ENCODE measurements around the gene IVNS1ABP. TPM values are rescaled to one million over a fixed set of nuclear protein-coding genes. Genes with fewer than 3 reads are reported as not detected.
A peak's percentile ranks its signal among the peaks of the same experiment; 100 is the strongest.

The IVNS1ABP gene
- total and polyA plus RNA-seq, 9 of the 15 experiments (the other 6 are each of a cell fraction or from before 2014, with no cell fraction given) = 30.6 to 126 (median 77.7) TPM

DNA sequence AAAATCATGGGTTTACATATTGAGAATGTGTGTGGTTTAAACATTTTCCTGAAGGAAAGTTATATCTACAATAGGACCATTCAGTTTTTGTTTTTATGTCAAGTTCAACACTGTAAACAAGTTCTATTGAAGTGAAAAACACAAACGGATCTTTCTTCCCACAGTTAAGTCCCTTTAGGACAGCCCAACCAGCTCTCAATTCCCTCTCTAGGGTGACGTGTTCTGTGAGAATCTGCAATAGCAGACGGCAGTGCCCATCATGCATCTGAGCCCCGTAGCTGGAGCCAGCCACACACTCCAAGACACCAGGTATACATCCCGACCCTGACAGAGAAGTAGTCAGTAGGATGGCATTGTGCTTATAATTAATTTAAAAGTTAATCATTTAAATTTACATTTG lies 26.3 kb upstream of the IVNS1ABP start (continued):
- no peak for TF ChIP-seq ZNF174 (CRISPR knock-in tag; IDR thresholded peaks at IDR 0.05)
- no peak for TF ChIP-seq NCOA2 (IDR thresholded peaks at IDR 0.05; ENCODE audit: partially characterized antibody in 2 of 2)
- TF ChIP-seq HIVEP1 (CRISPR knock-in tag; IDR thresholded peaks at IDR 0.05) = no peak
- no peak for TF ChIP-seq ZNF253 (CRISPR knock-in tag; conservative IDR thresholded peaks at IDR 0.05)
- no peak for TF ChIP-seq NFATC3 (IDR thresholded peaks at IDR 0.05)
- TF ChIP-seq ZNF124 (CRISPR knock-in tag; IDR thresholded peaks at IDR 0.05) = no peak
- TF ChIP-seq, protein P1, sequence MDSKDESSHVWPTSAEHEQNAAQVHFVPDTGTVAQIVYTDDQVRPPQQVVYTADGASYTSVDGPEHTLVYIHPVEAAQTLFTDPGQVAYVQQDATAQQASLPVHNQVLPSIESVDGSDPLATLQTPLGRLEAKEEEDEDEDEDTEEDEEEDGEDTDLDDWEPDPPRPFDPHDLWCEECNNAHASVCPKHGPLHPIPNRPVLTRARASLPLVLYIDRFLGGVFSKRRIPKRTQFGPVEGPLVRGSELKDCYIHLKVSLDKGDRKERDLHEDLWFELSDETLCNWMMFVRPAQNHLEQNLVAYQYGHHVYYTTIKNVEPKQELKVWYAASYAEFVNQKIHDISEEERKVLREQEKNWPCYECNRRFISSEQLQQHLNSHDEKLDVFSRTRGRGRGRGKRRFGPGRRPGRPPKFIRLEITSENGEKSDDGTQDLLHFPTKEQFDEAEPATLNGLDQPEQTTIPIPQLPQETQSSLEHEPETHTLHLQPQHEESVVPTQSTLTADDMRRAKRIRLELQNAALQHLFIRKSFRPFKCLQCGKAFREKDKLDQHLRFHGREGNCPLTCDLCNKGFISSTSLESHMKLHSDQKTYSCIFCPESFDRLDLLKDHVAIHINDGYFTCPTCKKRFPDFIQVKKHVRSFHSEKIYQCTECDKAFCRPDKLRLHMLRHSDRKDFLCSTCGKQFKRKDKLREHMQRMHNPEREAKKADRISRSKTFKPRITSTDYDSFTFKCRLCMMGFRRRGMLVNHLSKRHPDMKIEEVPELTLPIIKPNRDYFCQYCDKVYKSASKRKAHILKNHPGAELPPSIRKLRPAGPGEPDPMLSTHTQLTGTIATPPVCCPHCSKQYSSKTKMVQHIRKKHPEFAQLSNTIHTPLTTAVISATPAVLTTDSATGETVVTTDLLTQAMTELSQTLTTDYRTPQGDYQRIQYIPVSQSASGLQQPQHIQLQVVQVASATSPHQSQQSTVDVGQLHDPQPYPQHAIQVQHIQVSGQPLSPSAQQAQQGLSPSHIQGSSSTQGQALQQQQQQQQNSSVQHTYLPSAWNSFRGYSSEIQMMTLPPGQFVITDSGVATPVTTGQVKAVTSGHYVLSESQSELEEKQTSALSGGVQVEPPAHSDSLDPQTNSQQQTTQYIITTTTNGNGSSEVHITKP (IDR thresholded peaks at IDR 0.05; ENCODE audit: partially characterized antibody) = no peak

DNA sequence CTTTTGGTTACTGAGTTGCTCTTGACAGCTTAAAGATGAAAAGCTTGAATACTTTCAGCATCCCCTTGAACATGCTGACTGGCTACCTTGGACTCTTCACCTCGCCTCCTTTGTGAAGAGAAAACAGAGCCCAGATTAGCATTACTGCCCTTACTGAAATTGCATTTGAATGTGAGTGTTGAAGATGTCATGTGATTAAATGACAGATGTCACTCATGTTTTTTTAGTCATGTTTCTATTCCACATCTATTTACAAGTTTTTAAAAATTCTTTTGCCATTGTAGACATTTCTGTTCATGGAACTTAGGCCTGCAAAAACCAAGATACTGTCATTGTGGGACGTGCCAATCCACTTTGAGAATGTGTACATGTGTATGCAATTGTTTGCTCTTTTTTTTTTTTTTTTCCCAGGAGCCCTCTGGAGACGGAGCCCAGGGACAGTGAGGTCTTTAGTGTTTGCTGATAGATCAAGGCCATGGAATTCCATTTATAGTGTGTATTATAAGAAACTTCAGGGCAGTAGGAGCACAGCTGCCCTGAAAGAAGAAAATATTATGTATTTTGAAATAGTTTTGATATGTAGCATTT lies 25.7 kb upstream of the IVNS1ABP start:
- Histone ChIP-seq H4K20me1 (replicated peaks; ENCODE audit: control insufficient read depth, insufficient read depth, low read length) (no peaks in the 10 kb centered on the region), H3K79me2 (ENCODE audit: control insufficient read depth, insufficient read depth, low read length) (no peaks in the 10 kb centered on the region), H3K27me3 (ENCODE audit: control insufficient read depth in 2 of 2, insufficient read depth in 2 of 2, low read length in 2 of 2) (no peaks in the 10 kb centered on the region), H3K9me1 (ENCODE audit: control insufficient read depth, insufficient read depth, low read length) (no peaks in the 10 kb centered on the region), H3K4me3 (no peak overlapping the region), H3K36me3 (ENCODE audit: control insufficient read depth, insufficient read depth, low read length) (no peaks in the 10 kb centered on the region), H3K9ac (ENCODE audit: insufficient read depth in 1 of 2, low read depth in 2 of 2, low read length in 2 of 2) (no peak overlapping the region), H3K27ac (ENCODE audit: extremely low read depth, low read depth, low read length) (no peak overlapping the region), H3K4me1 (replicated peaks in 1 of 2; ENCODE audit: control insufficient read depth in 2 of 2, insufficient read depth in 2 of 2, low read length in 2 of 2) (no peaks in the 10 kb centered on the region; a peak in 1 of 5 replicates), H2AFZ (ENCODE audit: low read depth, low read length) (no peak overlapping the region; the same call in 1 of the 2 replicates), H3K4me2 (ENCODE audit: insufficient read depth, low read length) (no peak overlapping the region), H3K9me3 (replicated peaks; ENCODE audit: control insufficient read depth, insufficient read depth, low read depth, low read length) (no peaks in the 10 kb centered on the region)
- no TSS peak for BruUV-seq (replicated peaks)
- intact Hi-C loops (cut with micrococcal nuclease) (no loop called here), in situ Hi-C loops (cut with MboI) (no loop called here)
- 36% methylated on average over 3 of the region's 3 CpGs for WGBS (ENCODE audit: insufficient coverage, low coverage, missing lambda C conversion rate)
- ChIA-PET POLR2A (no interaction called here), CTCF (ENCODE audit: low intra/inter-chr PET ratio) (no interaction called here)
- TF ChIP-seq, protein P2, sequence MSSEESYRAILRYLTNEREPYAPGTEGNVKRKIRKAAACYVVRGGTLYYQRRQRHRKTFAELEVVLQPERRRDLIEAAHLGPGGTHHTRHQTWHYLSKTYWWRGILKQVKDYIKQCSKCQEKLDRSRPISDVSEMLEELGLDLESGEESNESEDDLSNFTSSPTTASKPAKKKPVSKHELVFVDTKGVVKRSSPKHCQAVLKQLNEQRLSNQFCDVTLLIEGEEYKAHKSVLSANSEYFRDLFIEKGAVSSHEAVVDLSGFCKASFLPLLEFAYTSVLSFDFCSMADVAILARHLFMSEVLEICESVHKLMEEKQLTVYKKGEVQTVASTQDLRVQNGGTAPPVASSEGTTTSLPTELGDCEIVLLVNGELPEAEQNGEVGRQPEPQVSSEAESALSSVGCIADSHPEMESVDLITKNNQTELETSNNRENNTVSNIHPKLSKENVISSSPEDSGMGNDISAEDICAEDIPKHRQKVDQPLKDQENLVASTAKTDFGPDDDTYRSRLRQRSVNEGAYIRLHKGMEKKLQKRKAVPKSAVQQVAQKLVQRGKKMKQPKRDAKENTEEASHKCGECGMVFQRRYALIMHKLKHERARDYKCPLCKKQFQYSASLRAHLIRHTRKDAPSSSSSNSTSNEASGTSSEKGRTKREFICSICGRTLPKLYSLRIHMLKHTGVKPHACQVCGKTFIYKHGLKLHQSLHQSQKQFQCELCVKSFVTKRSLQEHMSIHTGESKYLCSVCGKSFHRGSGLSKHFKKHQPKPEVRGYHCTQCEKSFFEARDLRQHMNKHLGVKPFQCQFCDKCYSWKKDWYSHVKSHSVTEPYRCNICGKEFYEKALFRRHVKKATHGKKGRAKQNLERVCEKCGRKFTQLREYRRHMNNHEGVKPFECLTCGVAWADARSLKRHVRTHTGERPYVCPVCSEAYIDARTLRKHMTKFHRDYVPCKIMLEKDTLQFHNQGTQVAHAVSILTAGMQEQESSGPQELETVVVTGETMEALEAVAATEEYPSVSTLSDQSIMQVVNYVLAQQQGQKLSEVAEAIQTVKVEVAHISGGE (CRISPR knock-in tag; IDR thresholded peaks at IDR 0.05) = no peak
- TF ChIP-seq, protein P3, sequence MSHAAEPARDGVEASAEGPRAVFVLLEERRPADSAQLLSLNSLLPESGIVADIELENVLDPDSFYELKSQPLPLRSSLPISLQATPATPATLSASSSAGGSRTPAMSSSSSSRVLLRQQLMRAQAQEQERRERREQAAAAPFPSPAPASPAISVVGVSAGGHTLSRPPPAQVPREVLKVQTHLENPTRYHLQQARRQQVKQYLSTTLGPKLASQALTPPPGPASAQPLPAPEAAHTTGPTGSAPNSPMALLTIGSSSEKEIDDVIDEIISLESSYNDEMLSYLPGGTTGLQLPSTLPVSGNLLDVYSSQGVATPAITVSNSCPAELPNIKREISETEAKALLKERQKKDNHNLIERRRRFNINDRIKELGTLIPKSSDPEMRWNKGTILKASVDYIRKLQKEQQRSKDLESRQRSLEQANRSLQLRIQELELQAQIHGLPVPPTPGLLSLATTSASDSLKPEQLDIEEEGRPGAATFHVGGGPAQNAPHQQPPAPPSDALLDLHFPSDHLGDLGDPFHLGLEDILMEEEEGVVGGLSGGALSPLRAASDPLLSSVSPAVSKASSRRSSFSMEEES (CRISPR knock-in tag; IDR thresholded peaks at IDR 0.05) = peak; percentile 77
- TF ChIP-seq, protein P4, sequence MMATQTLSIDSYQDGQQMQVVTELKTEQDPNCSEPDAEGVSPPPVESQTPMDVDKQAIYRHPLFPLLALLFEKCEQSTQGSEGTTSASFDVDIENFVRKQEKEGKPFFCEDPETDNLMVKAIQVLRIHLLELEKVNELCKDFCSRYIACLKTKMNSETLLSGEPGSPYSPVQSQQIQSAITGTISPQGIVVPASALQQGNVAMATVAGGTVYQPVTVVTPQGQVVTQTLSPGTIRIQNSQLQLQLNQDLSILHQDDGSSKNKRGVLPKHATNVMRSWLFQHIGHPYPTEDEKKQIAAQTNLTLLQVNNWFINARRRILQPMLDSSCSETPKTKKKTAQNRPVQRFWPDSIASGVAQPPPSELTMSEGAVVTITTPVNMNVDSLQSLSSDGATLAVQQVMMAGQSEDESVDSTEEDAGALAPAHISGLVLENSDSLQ (IDR thresholded peaks at IDR 0.05) = peak; percentile 55
- DNase-seq (ENCODE audit: extremely low read depth in 1 of 4, low spot score in 3 of 4) = no peak
- FAIRE-seq = no peak
- ATAC-seq = no peak
